Right lung (tissue), 5 donors: ENCODE measurements around the gene RNF123. TPM values are rescaled to one million over a fixed set of nuclear protein-coding genes. Genes with fewer than 3 reads are reported as not detected.

Source experiments
- DNase-seq, 2 donors: peaks; one replicate each; pipeline ENCODE4 v3.0.0-alpha.2; 2013
- polyA plus RNA-seq, 5 donors: library from polyadenylated mRNA; unstranded; fragments of 120-200 nt; gene quantifications; one replicate each; pipeline versions ENCODE4 v1.2.1 to v1.2.3, GENCODE V29; 2013; ENCODE audit warnings: inconsistent platforms in 1 of 5, low replicate concordance in 1 of 5; ENCODE audit not compliant: insufficient read length in 5 of 5, insufficient read depth in 1 of 5

Gene RNF123
- polyA plus RNA-seq, 5 donors = 25.9 to 33.5 (median 27.4) TPM

DNA sequence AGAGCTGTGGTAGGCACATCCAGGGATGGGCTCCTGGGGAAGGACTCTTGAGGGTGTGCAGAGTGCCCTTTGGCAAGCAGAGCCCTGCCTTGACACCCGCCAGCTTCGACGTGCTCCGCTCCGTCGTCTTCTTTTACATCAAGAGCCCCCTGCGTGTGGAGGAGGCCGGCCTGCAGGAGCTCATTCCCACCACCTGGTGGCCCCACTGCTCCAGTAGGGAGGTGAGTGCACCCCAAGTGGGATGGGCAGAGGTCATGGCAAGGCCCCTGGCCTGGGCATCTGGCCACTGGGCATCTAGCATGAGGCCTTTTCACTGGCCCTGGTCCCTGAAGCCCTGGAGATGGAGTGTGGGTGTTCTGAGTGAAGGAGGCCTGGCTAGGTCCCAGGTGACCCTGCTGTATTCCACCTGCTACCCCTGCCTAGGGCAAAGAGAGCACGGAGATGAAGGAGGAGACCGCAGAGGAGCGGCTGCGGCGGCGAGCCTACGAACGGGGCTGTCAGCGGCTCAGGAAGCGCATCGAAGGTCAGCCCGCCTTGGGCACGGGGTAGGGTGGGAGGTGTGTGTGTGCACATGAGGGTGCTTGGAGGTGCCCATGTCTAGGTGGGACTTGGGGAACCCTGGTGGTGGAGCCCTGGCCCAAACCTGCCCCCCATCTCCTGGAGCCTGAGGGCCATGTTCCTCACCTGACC lies 12.2 kb downstream of the RNF123 start:
- no peak for DNase-seq

- DNase-seq = no peak
These were observed 13.3 kb downstream of the RNF123 start for GRCh38 chr3:49702672-49703071.

DNA sequence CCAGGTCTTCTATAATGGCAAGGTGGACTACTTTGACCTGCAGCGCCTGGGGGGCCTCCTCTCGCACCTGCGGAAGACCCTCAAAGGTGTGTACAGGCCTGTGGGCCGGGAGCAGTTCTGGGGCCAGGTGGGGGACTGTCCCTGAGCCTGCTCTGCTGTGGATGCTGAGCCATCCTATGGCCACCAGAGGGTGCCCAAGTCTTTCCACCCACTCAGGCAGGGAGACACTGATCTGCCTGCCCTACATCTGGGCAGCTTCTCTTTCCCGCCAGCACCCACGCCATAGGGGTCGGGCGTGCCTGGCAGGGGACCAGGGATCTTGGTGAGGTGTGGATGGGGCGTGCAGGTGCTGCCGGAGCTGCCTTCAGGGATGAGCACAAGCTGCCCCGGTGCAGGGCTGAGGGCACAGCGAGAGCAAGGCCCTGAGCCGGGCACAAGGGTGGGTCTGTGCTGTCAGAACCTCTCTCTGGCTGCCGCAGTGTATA lies 14.1 kb downstream of the RNF123 start:
- peak in 1 of 2 donors; percentile 29 for DNase-seq

- no peak for DNase-seq
These were observed 14.6 kb downstream of the RNF123 start for GRCh38 chr3:49703956-49704355.

DNA sequence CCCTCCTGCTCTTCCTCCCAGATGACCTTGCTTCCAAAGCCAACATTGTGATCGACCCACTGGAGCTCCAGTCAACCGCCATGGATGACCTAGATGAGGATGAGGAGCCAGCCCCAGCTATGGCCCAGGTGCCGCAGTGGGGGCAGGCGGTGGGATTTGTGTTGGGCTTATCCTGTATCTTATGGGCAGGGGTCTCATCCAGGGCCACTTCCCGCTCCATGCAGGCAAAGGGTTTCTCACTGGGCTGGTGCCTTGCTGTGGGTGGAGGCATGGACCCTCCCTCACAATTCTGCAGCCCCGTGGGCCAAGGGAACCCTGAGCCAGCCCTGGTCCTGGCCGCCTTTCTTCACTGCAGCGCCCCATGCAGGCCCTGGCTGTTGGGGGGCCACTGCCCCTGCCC lies 15.3 kb downstream of the RNF123 start:
- DNase-seq = no peak

DNA sequence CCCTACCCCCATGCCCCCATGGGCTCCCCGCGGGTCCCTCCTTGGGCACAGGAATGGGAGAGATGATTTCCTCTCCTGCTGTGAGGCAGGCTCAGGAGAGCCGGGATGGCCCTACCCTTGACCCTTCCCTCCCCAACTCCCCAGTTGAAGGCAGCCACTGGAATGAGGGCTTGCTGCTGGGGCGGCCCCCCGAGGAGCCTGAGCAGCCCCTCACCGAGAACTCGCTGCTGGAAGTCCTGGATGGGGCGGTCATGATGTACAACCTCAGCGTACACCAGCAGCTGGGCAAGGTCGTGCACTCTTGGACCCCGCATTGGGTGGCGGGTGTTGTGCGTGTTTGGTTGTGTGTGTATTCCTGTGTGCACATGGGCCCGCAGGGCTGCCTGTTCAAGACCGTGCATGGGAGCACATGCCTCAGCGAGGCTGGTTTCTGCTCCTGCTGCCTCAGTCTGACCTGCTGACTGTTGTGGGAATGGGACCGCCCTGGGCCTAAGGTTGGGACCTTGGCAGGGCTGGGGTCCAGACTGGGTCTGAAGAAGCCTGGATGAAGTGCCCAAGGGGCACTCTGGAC lies 16.1 kb downstream of the RNF123 start:
- DNase-seq = no peak

DNA sequence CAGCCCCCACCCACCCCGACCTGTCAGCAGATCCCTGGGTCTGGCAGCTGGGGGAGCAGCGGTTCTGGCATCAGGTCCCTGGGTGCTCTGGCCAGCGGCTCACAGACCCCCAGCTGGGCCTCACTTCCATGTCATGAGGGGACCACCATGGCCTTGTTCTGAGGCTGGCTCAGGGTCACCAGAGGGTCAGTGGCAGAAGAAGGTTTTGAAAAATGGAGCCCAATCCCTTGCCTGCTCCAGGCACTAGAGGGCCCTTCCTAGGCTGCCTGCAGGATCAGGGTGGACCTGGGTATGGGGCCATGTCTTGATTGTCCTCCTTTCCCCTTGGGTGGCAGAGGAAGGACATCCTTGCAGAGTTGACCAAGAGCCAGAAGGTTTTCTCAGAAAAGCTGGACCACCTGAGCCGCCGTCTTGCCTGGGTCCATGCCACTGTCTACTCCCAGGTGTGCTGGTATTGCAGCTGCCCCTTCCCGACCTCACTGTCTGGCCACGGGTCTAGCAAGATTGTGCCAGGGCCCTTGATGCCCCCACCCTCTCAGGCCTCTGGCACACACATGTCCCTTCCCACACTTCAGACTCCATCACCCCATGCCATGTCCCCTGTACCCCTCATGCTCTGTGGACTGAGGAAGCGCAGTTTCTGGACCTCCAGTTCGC lies 17.2 kb downstream of the RNF123 start:
- DNase-seq = no peak

DNA sequence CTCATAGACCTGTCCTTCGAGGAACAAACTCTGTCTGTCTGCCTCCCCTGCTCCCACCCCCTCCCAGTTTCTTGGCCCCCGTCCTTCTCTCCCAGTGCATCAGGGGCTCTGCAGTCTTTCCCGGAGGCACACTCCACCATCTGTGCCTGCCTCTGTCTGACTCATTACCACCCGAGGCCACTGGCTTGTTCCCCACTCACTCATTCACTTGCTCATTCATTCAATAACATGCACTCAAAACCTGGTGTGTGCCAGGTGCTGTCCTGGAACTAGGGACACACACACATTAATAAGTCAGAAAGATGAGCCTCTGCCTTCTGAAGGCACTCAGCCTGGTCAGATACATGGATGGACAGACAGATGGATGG lies 17.7 kb downstream of the RNF123 start:
- DNase-seq = no peak

DNA sequence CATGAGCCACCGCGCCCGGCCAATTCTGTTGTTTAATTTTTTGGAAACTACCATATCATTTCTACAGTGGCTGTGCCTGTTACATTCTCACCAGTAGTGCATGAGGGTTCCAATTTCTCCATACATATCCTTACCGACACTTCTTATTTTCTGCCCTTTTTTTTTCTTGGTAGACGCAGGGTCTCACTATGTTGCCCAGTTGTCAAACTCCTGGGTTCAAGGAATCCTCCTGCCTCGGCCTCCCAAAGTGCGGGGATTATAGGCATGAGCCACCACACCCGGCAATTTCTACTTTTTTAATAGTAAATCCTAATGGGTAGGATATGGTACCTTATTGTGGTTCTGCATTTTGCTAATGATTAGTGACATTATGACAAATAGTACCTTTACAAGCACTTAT lies 20.5 kb downstream of the RNF123 start:
- DNase-seq = no peak

GRCh38 chr3:49711489-49711888 lies 22.1 kb downstream of the RNF123 start:
- DNase-seq = no peak

DNA sequence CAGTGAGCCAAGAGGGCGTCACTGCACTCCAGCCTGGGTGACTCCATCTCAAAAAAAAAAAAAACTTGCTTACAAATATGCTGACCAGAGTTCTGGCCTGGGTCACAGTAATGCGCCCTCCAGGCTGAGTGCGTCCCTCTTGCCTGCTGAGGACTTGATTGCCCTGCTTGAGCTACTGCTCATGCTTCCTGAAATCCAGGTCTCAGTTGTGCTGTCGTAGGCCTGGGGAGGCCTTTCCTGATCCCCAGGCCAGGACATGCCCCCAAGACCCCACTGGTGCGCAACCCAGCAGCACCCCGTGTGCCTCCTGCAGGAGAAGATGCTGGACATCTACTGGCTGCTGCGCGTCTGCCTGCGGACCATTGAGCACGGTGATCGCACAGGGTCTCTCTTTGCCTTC lies 22.8 kb downstream of the RNF123 start:
- DNase-seq = no peak

GRCh38 chr3:49712631-49713317 lies 23.4 kb downstream of the RNF123 start:
- DNase-seq = no peak

DNA sequence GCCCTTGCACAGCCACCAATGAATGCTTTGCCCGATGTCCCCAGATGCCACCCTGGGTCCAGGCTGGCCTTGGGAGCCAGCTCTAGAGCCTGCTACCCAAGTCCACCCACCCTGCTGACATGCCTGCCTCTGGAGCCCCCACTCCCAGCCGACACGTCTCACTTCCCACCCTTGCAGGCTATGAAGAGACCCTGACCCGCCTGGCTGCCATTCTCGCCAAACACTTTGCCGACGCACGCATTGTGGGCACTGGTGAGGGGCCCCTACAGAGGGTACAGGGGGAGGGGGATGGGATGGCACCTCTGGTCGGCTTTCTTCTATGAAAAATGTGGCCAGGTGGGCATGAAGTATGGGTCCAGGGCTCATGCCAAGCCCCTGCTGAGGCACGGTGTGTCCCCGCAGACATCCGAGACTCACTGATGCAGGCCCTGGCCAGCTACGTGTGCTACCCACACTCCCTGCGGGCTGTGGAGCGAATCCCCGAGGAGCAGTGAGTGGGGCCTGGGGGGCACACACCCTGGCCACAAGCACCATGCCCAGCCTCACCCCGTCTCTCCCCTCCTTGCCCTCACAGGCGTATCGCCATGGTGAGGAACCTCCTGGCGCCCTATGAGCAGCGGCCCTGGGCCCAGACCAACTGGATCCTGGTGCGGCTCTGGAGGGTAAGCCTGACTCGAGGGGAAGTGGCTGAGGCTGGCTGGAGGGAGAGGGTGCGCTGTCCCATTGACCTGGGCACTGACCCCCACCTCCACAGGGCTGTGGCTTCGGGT lies 24.2 kb downstream of the RNF123 start:
- DNase-seq = no peak

GRCh38 chr3:49714728-49715550 lies 25.6 kb downstream of the RNF123 start:
- DNase-seq = no peak

- no peak for DNase-seq
These were observed 26.3 kb downstream of the RNF123 start for GRCh38 chr3:49715611-49716121.

GRCh38 chr3:49716169-49716568 lies 26.8 kb downstream of the RNF123 start:
- DNase-seq = no peak

DNA sequence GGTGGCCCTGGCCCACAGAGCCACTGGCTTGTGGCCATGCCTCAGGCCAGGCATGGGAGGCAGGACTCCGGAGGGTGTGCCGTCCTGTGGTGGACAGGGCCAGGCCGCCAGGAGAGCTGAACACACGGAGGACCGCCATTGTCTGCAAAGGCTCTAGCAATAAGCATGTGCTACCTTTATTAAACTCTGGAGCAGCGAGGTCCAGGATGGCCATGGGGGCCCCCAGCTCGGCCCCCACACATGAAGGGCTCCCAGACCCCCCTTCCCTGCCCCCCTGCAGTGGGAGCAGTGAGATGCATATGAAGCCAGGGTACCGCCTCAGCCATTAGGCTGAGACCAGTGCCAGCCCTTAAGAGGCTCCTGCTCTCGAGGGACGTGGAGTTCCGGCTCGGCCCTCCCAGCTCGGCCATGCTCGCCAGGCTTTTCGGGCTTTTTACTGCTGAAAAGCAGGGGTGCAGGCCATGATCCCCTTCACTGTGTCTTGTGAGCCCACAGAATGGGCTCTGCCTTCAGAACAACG lies 27.4 kb downstream of the RNF123 start:
- DNase-seq = no peak

DNA sequence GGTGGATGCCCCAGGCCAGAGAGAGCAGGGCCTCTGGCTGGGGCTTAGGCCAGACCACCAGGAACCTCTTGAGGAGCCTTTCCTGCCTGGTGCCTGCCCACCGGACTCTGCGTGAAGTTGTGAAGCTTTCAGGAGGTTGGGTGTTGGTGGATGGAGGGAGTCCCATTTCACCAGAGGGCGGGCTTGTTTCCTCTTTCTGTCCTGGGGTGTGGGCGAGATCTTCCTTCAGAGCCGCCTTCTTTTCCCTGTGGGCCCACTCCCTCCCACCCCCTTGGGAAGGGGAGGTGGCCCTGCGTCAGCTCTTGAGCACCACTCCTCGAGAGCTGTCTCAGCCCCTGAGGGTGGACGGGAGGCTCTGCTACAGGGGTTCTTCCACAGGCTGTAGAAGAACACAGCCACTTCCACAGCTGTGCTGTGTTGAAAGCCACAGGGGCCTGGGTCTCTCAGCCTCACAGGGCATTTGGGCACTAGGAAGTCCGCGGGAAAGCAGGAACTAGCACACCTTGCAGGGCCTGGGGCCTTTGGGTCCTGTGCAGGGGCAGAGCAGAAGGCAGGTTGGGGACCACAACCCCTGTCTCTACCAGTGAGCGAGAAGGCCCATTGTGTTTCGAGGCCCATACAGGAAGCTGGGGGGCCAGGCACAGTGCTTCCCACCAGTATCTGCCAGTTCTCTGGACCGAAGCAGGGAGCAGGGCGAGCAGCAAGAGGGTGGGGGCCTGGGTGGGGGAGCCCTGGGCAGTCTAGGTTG lies 28.0 kb downstream of the RNF123 start:
- no peak for DNase-seq

DNA sequence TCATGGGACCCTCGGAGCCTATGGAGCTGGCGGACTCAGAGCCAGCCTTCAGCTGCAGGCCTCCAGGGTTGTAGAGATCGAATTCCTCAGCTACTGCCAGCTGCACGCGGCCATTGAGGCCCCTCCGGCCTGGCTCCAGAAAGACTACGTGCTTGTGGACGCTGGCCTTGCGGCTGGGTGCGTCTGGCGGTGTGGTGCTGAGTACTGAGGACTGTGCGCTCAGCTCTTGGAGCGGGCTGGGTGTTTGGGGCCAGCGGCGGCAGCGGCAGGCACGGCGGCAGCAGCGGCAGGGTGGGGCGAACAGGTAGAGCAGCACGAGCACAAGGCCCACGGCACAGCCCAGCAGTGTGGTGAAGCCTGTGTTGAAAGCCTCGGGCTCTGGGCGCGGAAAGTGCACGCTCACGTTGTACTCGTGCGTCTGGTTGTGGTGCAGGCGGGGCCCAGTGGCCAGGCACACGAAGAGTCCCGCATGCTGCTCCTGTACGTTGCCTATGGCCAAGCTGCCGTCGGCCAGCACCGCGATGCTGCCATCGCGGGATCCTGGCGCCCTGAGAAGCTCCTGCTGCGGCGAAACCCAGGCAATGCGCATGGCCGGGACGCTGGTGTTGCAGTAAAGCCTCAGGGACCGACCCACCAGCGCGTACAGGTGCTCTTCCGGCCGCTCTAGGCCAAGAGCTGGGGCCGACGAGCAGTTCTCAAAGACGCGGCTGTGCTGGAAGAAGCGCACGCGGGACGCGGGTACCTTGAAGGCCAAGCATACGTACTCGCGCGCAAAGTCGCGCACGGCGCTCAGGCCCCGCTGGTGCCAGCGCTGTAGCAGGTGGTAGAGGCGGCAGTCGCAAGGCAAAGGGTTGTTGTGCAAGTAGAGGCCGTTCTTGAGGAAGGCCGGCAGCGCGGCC lies 28.9 kb downstream of the RNF123 start:
- DNase-seq = no peak
